HPDE6-E6E7 (cell line): ENCODE measurements around the gene TRMT1.

Experiments used
- DNase-seq: peaks from one replicate; pipeline ENCODE4 v3.0.0; 2011; ENCODE audit warnings: missing footprints; ENCODE audit errors: extremely low spot score

TRMT1 gene

GRCh38 chr19:13122980-13123957, 6.7 kb upstream of the TRMT1 start:
- no peak for DNase-seq

GRCh38 chr19:13122275-13122878, 5.8 kb upstream of the TRMT1 start:
- no peak for DNase-seq

GRCh38 chr19:13121551-13122274, 5.2 kb upstream of the TRMT1 start:
- no peak for DNase-seq

- no peak for DNase-seq
These were observed 4.3 kb upstream of the TRMT1 start for GRCh38 chr19:13120817-13121216.

GRCh38 chr19:13120031-13120430, 3.5 kb upstream of the TRMT1 start:
- DNase-seq, result no peak

- no peak for DNase-seq
These were observed 3.1 kb upstream of the TRMT1 start for GRCh38 chr19:13119627-13120026.

GRCh38 chr19:13118424-13119193, 2.1 kb upstream of the TRMT1 start:
- DNase-seq, result no peak

GRCh38 chr19:13117772-13118423, 1.4 kb upstream of the TRMT1 start, which contains the start of gene NACC1:
Gene NACC1 (plus strand): TSS chr19:13118264. CDS start chr19:13135208, 16,944 bp downstream.
- DNase-seq, result peak; percentile 94

GRCh38 chr19:13117176-13117771, 734 bp upstream of the TRMT1 start:
- DNase-seq, result no peak

GRCh38 chr19:13115936-13116281, 631 bp downstream of the TRMT1 start:
- no peak for DNase-seq

GRCh38 chr19:13112555-13112954, 4.0 kb downstream of the TRMT1 start:
- no peak for DNase-seq

GRCh38 chr19:13110099-13110610, 6.4 kb downstream of the TRMT1 start:
- DNase-seq, result no peak

- DNase-seq, result no peak
These were observed 7.0 kb downstream of the TRMT1 start for GRCh38 chr19:13109361-13110098.

GRCh38 chr19:13104848-13105711, 11.5 kb downstream of the TRMT1 start:
- no peak for DNase-seq

- no peak for DNase-seq
These were observed 12.1 kb downstream of the TRMT1 start for GRCh38 chr19:13104360-13104847.

- no peak for DNase-seq
These were observed 12.8 kb downstream of the TRMT1 start for GRCh38 chr19:13103581-13104359.

GRCh38 chr19:13102666-13103580, 13.6 kb downstream of the TRMT1 start, which contains the start of gene LYL1:
Gene LYL1 (minus strand): TSS chr19:13102858. CDS start chr19:13101171, 1,687 bp downstream.
- no peak for DNase-seq
